Measurements from ENCODE around the gene SH3GL2. TPM values are rescaled to one million over a fixed set of nuclear protein-coding genes. Genes with fewer than 3 reads are reported as not detected.

Gene SH3GL2
- polyA plus RNA-seq, 3 donors: not detected

DNA sequence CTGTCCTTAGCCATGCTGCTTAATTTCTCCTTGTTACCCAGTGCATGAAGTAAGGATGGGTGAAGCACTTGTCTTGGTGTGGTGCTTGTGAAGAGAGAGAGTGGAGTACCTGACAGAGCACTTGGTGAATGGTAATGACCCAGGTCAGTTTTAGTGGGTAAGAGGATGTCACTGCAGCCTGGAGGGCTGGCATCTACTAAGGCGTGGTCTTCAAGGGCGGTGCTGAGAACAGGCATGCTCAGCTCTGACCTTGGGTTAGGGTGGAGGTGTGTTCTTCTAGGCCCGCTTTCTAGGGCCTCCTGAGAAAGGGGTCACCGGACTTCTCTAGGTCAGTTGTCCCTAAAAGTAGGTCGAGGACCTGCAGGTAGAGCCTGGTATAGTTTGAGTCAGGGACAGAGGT lies 25.7 kb downstream of the SH3GL2 start:
- peaks cover 0 to 3% (median 0%) of the 10 kb centered on the region in 7 donors for H3K9me3 Mint-ChIP-seq
- peaks cover 0 to 2% (median 0%) of the 10 kb centered on the region in 3 donors for H3K27me3 Mint-ChIP-seq (ENCODE audit: low read depth in 3 of 3)
- H3K4me1 ChIP-seq (ENCODE audit: control insufficient read depth in 1 of 2, insufficient read depth in 2 of 2, low read length in 2 of 2): no peaks in the 10 kb centered on the region
- no peaks in the 10 kb centered on the region for H3K4me1 Mint-ChIP-seq
- no peak overlapping the region for H3K9ac ChIP-seq (ENCODE audit: insufficient read depth, low read length, poor library complexity, severe bottlenecking)
- DNase-seq: no peak
- no peak overlapping the region for H3K4me3 Mint-ChIP-seq
- 93% methylated on average over 4 of the region's 5 CpGs for WGBS (ENCODE audit: insufficient coverage)
- H3K27me3 ChIP-seq (ENCODE audit: control insufficient read depth in 2 of 2, insufficient read depth in 2 of 2, low read length in 2 of 2): no peaks in the 10 kb centered on the region
- no peak overlapping the region for H3K27ac ChIP-seq (ENCODE audit: low read depth in 1 of 2, low read length in 2 of 2)
- H3K9me3 ChIP-seq (replicated peaks in 1 of 2; ENCODE audit: control insufficient read depth in 1 of 2, insufficient read depth in 1 of 2, low read length in 2 of 2): no peaks in the 10 kb centered on the region
- H3K36me3 Mint-ChIP-seq: no peaks in the 10 kb centered on the region
- H4K20me1 ChIP-seq (ENCODE audit: insufficient read depth, low read length): no peaks in the 10 kb centered on the region
- H3K4me3 ChIP-seq (replicated peaks in 1 of 3; ENCODE audit: low read depth in 2 of 3, low read length in 3 of 3): no peak overlapping the region
- no peak overlapping the region for H3K27ac Mint-ChIP-seq
- no peaks in the 10 kb centered on the region for H3K79me2 ChIP-seq (ENCODE audit: insufficient read depth, low read length)
- intact Hi-C loops (cut with micrococcal nuclease): no loop called here
- H2AFZ ChIP-seq (ENCODE audit: insufficient read depth, low read depth, low read length, poor library complexity, severe bottlenecking): no peak overlapping the region
- TF ChIP-seq, protein P1, sequence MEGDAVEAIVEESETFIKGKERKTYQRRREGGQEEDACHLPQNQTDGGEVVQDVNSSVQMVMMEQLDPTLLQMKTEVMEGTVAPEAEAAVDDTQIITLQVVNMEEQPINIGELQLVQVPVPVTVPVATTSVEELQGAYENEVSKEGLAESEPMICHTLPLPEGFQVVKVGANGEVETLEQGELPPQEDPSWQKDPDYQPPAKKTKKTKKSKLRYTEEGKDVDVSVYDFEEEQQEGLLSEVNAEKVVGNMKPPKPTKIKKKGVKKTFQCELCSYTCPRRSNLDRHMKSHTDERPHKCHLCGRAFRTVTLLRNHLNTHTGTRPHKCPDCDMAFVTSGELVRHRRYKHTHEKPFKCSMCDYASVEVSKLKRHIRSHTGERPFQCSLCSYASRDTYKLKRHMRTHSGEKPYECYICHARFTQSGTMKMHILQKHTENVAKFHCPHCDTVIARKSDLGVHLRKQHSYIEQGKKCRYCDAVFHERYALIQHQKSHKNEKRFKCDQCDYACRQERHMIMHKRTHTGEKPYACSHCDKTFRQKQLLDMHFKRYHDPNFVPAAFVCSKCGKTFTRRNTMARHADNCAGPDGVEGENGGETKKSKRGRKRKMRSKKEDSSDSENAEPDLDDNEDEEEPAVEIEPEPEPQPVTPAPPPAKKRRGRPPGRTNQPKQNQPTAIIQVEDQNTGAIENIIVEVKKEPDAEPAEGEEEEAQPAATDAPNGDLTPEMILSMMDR (IDR thresholded peaks at IDR 0.05): no peak
- H3K36me3 ChIP-seq (replicated peaks in 1 of 2; ENCODE audit: control insufficient read depth in 1 of 2, insufficient read depth in 2 of 2, low read length in 2 of 2): no peaks in the 10 kb centered on the region
- H3K4me2 ChIP-seq (replicated peaks; ENCODE audit: extremely low read depth, low read length, poor library complexity, severe bottlenecking): no peak overlapping the region

DNA sequence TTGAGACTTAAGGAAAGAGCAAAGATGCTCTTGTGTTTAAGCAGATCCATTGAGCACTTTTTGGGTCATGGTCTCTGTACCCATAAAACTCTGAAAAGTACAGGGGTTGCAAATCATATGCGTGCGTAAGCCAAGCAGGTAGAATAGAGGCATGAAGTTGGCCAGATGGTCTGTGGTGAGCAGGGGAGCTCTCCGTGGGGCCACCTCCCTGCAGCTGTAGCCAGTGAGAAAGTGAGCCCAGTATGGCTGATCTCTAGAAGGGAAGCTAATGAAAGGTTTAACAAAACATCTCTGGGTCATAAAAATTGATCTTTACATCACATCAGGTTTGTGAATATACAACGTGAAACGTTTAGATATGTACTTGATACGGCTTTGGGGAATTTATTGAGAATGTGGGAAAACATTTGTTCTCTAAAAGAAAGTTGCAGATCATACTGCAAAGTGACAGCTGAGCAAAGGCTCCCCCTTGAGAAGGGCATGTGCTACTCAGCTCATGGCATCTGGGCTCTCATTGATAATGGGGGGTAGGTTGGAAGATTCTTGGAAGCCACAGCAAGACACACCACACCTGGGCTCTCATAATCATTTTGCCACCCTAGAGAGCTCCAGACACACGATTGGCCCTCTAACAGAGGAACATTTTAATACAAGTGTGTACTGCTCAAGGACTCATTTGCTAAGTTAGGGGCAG lies 30.6 kb downstream of the SH3GL2 start:
- no peak for DNase-seq
- H3K27ac ChIP-seq (ENCODE audit: low read depth in 1 of 2, low read length in 2 of 2): no peak overlapping the region
- TF ChIP-seq, protein P1 (IDR thresholded peaks at IDR 0.05): no peak
- H3K4me2 ChIP-seq (replicated peaks; ENCODE audit: extremely low read depth, low read length, poor library complexity, severe bottlenecking): no peak overlapping the region
- H3K27me3 ChIP-seq (ENCODE audit: control insufficient read depth in 2 of 2, insufficient read depth in 2 of 2, low read length in 2 of 2): no peaks in the 10 kb centered on the region
- H3K4me3 ChIP-seq (replicated peaks in 1 of 3; ENCODE audit: low read depth in 2 of 3, low read length in 3 of 3): no peak overlapping the region
- no peaks in the 10 kb centered on the region for H3K9me3 ChIP-seq (replicated peaks in 1 of 2; ENCODE audit: control insufficient read depth in 1 of 2, insufficient read depth in 1 of 2, low read length in 2 of 2)
- Mint-ChIP-seq H3K27ac (no peak overlapping the region), H3K27me3 (ENCODE audit: low read depth in 3 of 3) (peaks cover 0 to 2% (median 0%) of the 10 kb centered on the region in 3 donors), H3K4me1 (no peaks in the 10 kb centered on the region), H3K36me3 (no peaks in the 10 kb centered on the region), H3K9me3 (peaks cover 0 to 2% (median 0%) of the 10 kb centered on the region in 7 donors), H3K4me3 (no peak overlapping the region)
- intact Hi-C loops (cut with micrococcal nuclease): no loop called here
- no peak overlapping the region for H2AFZ ChIP-seq (ENCODE audit: insufficient read depth, low read depth, low read length, poor library complexity, severe bottlenecking)
- no peaks in the 10 kb centered on the region for H4K20me1 ChIP-seq (ENCODE audit: insufficient read depth, low read length)
- H3K4me1 ChIP-seq (ENCODE audit: control insufficient read depth in 1 of 2, insufficient read depth in 2 of 2, low read length in 2 of 2): no peaks in the 10 kb centered on the region
- H3K36me3 ChIP-seq (replicated peaks in 1 of 2; ENCODE audit: control insufficient read depth in 1 of 2, insufficient read depth in 2 of 2, low read length in 2 of 2): no peaks in the 10 kb centered on the region
- 93% methylated on average over 3 of the region's 7 CpGs for WGBS (ENCODE audit: insufficient coverage)
- H3K9ac ChIP-seq (ENCODE audit: insufficient read depth, low read length, poor library complexity, severe bottlenecking): no peak overlapping the region
- H3K79me2 ChIP-seq (ENCODE audit: insufficient read depth, low read length): no peaks in the 10 kb centered on the region
